Psoas muscle (tissue), 8 donors: Measurements from ENCODE around the gene KAT8. TPM values are rescaled to one million over a fixed set of nuclear protein-coding genes. Genes with fewer than 3 reads are reported as not detected.
"Not testable (repeated sequence)": the region's sequence is repeated elsewhere in the genome, so short reads cannot be mapped to it uniquely, and the experiment has no call there.

ENCODE experiments used
- ATAC-seq, 4 donors: fragments of 200-7000 bp; cut with Tn5 transposase; one replicate each; pipeline ENCODE4 v1.9.1; 2020; ENCODE audit warnings: moderate library complexity in 3 of 4, mild to moderate bottlenecking in 2 of 4
- DNase-seq, 2 donors: peaks; one replicate each; pipeline ENCODE4 v3.0.0-alpha.2; 2020
- H3K27ac ChIP-seq: fragments of 200-600 bp; one replicate; pipeline ENCODE4 v1.8.0; 2022
- H3K27me3 ChIP-seq, 3 donors: fragments of 200-600 bp in 1 of 3; one replicate each; pipeline versions ENCODE4 v1.6.1 to v1.8.0; 2013 to 2022; ENCODE audit warnings: low read length in 2 of 3, mild to moderate bottlenecking in 2 of 3, moderate library complexity in 1 of 3; ENCODE audit not compliant: insufficient read depth in 3 of 3
- H3K36me3 ChIP-seq, 2 donors: fragments of 200-600 bp in 1 of 2; one replicate each; pipeline versions ENCODE4 v1.6.1 to v1.8.0; 2013 to 2022; ENCODE audit warnings: low read depth in 1 of 2, mild to moderate bottlenecking in 1 of 2, moderate library complexity in 1 of 2; ENCODE audit not compliant: insufficient read depth in 1 of 2
- H3K4me1 ChIP-seq: fragments of 200-600 bp; one replicate; pipeline ENCODE4 v1.8.0; 2022
- H3K4me3 ChIP-seq: fragments of 200-600 bp; one replicate; pipeline ENCODE4 v1.8.0; 2022; ENCODE audit warnings: mild to moderate bottlenecking
- H3K9me3 ChIP-seq: fragments of 200-600 bp; one replicate; pipeline ENCODE4 v1.8.0; 2022
- CTCF ChIP-seq: fragments of 200-600 bp; IDR thresholded peaks from one replicate; pipeline ENCODE4 v1.8.0; 2022; ENCODE audit warnings: antibody characterized with exemption
- WGBS, 3 donors: extraction: QIAGEN DNeasy Blood & Tissue Kit; methylation state at CpG; one replicate each; pipeline versions ENCODE4 v1.1.6 to v1.1.7; 2013; 5-methylcytosine and 5-hydroxymethylcytosine counted together
- intact Hi-C, 2 donors: fragments of 100-400 bp; cut with DNase I; formaldehyde crosslinking; loops; one replicate each; pipeline versions ENCODE4 v1.11.0 to v1.14.2; 2022
- polyA plus RNA-seq, 3 donors: library from polyadenylated mRNA; stranded (reverse); fragments of 200-250 nt; gene quantifications; one replicate each; pipeline ENCODE4 v1.2.3, GENCODE V29; 2013
- total RNA-seq, 4 donors: library from RNA; stranded (reverse); fragmentation: NEBNext Ultra II Directional in 2 of 4; extraction: Animal tissue kit (Norgen Biotek cat#: 25700) in 2 of 4; gene quantifications; one replicate each; pipeline versions ENCODE4 v1.2.1 to v1.2.4, GENCODE V29; 2021 to 2023
- donor health status: healthy with polysubstance abuse.
- donor health status: DM: no; HTN: no; CAD: no; lungs with moderate emphysema.
- donor health status: Bipolar disorder and iron deficiency.
- donor health status: healthy.
- donor health status: DM: yes; HTN: yes; CAD: no.
- donor health status: DM: no; HTN: no; CAD: no.
- donor health status: DM: no; HTN: no; CAD: no.
- donor health status: DM: yes; HTN: yes; CAD: no.

KAT8 gene
- total and polyA plus RNA-seq, 7 donors = 36.1 to 75.4 (median 52.7) TPM

DNA sequence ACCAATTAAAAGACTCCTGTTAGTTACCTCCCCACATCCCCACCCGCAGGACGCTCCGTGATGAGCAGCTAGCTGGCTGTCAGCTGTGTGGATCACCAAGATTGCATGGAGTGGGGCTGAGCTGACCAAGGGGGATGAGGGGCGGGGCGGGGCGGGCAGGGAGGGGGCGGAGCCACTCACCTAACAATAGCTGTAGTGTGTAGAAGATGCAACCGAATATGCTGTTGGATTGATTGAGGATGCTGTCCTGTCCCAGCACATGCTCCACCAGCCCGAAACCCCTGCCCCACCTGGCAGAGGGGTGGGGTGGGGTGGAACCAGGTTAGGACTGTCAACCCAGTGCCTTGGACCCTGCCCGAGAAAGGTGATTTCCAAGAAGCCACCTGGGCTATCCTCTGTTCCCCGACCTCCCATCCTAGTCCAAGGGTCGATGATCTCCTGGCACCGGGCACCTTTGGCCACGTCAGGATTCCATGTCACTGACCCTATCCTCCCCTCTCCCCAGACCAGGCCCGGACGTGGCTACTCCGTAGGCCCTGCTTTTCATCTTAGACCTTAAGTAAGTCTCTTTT, 24.2 kb upstream of the KAT8 start:
- 31 to 40% (median 33%) methylated on average over 16 to 17 of the region's 17 CpGs for WGBS, 3 donors
- ATAC-seq (no peak), DNase-seq (peak in 1 of 2 donors; percentile 59)
- Histone ChIP-seq H3K4me1 (peaks cover 4% of the 10 kb centered on the region), H3K36me3 (peaks cover 0 to 27% of the 10 kb centered on the region in 2 donors), H3K4me3 (peak overlapping the region; percentile 98), H3K27ac (peak overlapping the region; percentile 94), H3K9me3 (no peaks in the 10 kb centered on the region), H3K27me3 (no peaks in the 10 kb centered on the region)
- no peak for TF ChIP-seq CTCF
- intact Hi-C loops = loop anchor here in 1 of 2 donors (10.0 kb wide), 1 partner anchor 108 kb away; the partner anchor contains the start of gene HSD3B7

DNA sequence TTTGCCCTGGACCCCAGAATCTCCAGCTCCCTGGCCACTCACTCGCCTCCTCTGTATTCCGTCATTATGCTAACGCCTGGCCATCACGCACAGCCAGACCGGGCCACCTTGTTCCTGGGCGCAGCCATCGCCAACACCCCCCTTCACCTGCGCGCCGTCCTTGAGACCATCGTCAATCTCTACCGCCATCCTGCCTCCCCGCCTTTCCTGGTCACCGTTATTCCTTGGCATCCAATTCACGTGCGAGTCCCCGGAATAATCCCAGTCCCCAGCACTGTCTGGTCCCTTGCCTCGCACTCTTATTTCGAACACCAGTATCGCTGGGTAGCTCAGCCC, 23.4 kb upstream of the KAT8 start:
- peaks cover 4% of the 10 kb centered on the region for H3K4me1 ChIP-seq
- WGBS, 3 donors = 0 to 1% (median 0%) methylated on average over 20 of the region's 20 CpGs
- H3K27ac ChIP-seq = peak overlapping the region; percentile 94
- H3K27me3 ChIP-seq = no peaks in the 10 kb centered on the region
- H3K36me3 ChIP-seq = peaks cover 0 to 20% of the 10 kb centered on the region in 2 donors
- no peak for TF ChIP-seq CTCF
- intact Hi-C loops = loop anchor here (1.0 to 10.0 kb wide), 2 partner anchors 48 to 109 kb away; partner anchors contain the start of gene HSD3B7 (in 1 of the 2)
- H3K4me3 ChIP-seq = peak overlapping the region; percentile 98
- H3K9me3 ChIP-seq = no peaks in the 10 kb centered on the region
- DNase-seq (no peak), ATAC-seq (peak; percentile 3 to 45 (median 27))

GRCh38 chr16:31094424-31095120, 22.9 kb upstream of the KAT8 start, which contains the start of gene VKORC1:
VKORC1 (minus strand) TSS chr16:31094797; CDS start chr16:31094729, 68 bp downstream.
- 0 to 1% (median 0%) methylated on average over 64 to 69 of the region's 69 CpGs for WGBS, 3 donors
- intact Hi-C loops = loop anchor here (1.0 to 10.0 kb wide), 2 partner anchors 48 to 110 kb away; partner anchors contain the start of gene HSD3B7 (in 1 of the 2)

GRCh38 chr16:31099860-31100638, 17.4 kb upstream of the KAT8 start:
- ATAC-seq = no peak
- no peak overlapping the region for H3K27ac ChIP-seq
- intact Hi-C loops = loop anchor here in 1 of 2 donors (10.0 kb wide), 1 partner anchor 115 kb away; the partner anchor contains the start of gene HSD3B7
- peaks cover 3% of the 10 kb centered on the region for H3K9me3 ChIP-seq
- H3K36me3 ChIP-seq = no peaks in the 10 kb centered on the region
- no peak for TF ChIP-seq CTCF
- WGBS, 3 donors = 73 to 75% (median 74%) methylated on average over 4 of the region's 4 CpGs
- no peaks in the 10 kb centered on the region for H3K27me3 ChIP-seq
- peaks cover 4% of the 10 kb centered on the region for H3K4me1 ChIP-seq
- no peak for DNase-seq
- H3K4me3 ChIP-seq = no peak overlapping the region

More at GRCh38 chr16:31094424-31095120, 22.9 kb upstream of the KAT8 start, which contains the start of gene VKORC1:
- Histone ChIP-seq H3K36me3 (peaks cover 0 to 15% of the 10 kb centered on the region in 2 donors), H3K4me3 (peak within 1 kb of the TSS; percentile 98), H3K9me3 (no peaks in the 10 kb centered on the region), H3K27me3 (no peaks in the 10 kb centered on the region), H3K4me1 (peaks cover 4% of the 10 kb centered on the region), H3K27ac (peak within 1 kb of the TSS; percentile 94)
- DNase-seq (peak; percentile 94 to 97), ATAC-seq (peak; percentile 93 to 96 (median 94))
- TF ChIP-seq CTCF = no peak

DNA sequence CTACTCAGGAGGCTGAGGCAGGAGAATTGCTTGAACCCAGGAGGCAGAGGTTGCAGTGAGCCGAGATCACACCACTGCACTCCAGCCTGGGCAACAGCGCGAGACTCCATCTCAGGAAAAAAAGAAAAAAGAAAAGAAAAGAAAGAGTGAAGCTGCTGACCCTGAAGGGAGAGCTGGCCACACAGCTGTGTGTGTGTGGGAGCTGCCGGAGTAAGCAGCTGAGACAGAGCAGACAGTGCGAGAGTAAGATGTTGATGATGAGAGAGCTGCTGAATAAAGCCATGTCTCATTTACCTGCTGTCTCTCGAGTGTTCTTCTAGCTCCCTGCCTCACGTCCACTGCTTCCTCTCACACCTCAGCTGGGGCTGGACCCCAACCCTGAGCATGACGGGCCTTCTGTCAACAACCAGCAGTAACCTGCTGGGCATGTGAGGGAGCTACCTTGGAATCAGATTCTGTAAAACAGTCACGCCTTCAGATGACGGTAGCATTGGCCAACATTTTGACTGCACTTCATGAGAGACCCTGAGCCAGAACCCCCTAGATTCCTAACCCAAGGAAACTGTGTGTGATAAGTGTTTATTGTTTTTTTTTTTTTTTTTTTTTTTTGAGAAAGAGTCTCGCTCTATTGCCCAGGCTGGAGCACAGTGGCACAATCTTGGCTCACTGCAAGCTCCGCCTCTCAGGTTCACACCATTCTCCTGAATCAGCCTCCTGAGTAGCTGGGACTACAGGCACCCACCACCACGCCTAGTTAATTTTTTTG, 16.4 kb upstream of the KAT8 start:
- H3K9me3 ChIP-seq, H3K27me3 ChIP-seq, DNase-seq, H3K36me3 ChIP-seq, H3K27ac ChIP-seq, H3K4me3 ChIP-seq, H3K4me1 ChIP-seq, intact Hi-C loops, ATAC-seq: not testable (repeated sequence)
- WGBS, 3 donors = 84 to 86% (median 84%) methylated on average over 13 of the region's 13 CpGs
